ENCODE data around the gene CENPP. TPM values are rescaled to one million over a fixed set of nuclear protein-coding genes. Genes with fewer than 3 reads are reported as not detected.
A peak's percentile ranks its signal among the peaks of the same experiment; 100 is the strongest.

CENPP gene
- total RNA-seq, 1 experiment from 2014 or later, result 15.6 TPM

DNA sequence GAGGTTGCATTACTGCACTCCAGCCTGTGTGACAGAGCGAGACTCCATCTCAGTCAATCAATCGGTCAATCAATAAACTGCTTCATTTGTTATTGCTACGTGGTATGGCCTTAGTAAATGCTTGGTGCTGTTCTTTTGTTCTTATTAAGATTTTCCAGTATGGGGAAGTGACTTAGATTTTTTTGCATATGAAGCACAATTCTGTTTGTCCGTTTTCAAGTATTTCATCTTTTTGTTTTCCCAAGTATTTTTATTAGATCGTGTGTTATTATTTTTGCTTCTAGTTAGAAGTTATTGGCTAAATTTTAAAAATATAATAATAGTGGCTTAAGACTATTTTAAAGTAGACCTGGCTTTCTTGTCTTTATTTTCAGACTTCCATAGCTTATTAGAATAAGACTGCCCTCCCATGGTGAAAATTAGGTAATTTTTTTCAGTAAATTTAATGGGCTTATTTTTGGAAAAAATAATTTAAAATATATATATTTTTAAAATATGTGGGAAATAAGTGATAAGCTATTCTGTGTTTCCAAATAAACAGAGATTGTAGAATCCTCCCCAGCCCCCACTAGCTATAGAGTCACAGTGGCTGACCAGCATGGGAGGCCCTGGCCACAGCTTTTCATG, 113.3 kb downstream of the CENPP start:
- H3K4me3 ChIP-seq (ENCODE audit: low read depth, low read length, poor library complexity, severe bottlenecking), result no peak overlapping the region
- peaks cover under 1% of the 10 kb centered on the region for H3K4me1 ChIP-seq (ENCODE audit: insufficient read depth, low read length, poor library complexity, severe bottlenecking)
- no peak for TF ChIP-seq EZH2 (IDR thresholded peaks at IDR 0.05; ENCODE audit: borderline replicate concordance, low read depth, low read length, poor library complexity, severe bottlenecking)
- TF ChIP-seq, protein P1, sequence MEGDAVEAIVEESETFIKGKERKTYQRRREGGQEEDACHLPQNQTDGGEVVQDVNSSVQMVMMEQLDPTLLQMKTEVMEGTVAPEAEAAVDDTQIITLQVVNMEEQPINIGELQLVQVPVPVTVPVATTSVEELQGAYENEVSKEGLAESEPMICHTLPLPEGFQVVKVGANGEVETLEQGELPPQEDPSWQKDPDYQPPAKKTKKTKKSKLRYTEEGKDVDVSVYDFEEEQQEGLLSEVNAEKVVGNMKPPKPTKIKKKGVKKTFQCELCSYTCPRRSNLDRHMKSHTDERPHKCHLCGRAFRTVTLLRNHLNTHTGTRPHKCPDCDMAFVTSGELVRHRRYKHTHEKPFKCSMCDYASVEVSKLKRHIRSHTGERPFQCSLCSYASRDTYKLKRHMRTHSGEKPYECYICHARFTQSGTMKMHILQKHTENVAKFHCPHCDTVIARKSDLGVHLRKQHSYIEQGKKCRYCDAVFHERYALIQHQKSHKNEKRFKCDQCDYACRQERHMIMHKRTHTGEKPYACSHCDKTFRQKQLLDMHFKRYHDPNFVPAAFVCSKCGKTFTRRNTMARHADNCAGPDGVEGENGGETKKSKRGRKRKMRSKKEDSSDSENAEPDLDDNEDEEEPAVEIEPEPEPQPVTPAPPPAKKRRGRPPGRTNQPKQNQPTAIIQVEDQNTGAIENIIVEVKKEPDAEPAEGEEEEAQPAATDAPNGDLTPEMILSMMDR (conservative IDR thresholded peaks at IDR 0.05; ENCODE audit: low read depth, low read length), result peak; percentile 58; the same call in 1 of the 2 replicates
- POLR2A ChIA-PET (ENCODE audit: low non-redundant PET), result no interaction called here
- peak; percentile 29 for DNase-seq (ENCODE audit: low spot score)
- H3K27ac ChIP-seq (ENCODE audit: low read depth, low read length, poor library complexity, severe bottlenecking), result no peak overlapping the region
- no peaks in the 10 kb centered on the region for H3K27me3 ChIP-seq (replicated peaks; ENCODE audit: insufficient read depth, low read depth, low read length, poor library complexity)
- H3K9me3 ChIP-seq (ENCODE audit: low read depth, low read length, poor library complexity, severe bottlenecking), result no peaks in the 10 kb centered on the region
- no peaks in the 10 kb centered on the region for H3K36me3 ChIP-seq (ENCODE audit: insufficient read depth, low read length, poor library complexity, severe bottlenecking)
- CTCF ChIA-PET, result interaction anchor here (0.7 to 1.0 kb wide), 2 partner anchors 103 to 111 kb away, joined by 3 to 13 read pairs; no protein-coding TSS in a partner anchor
- intact Hi-C loops (cut with micrococcal nuclease; ENCODE audit: unreplicated experiment), result loop anchor here (5.0 kb wide), 1 partner anchor 112 kb away; the partner anchor contains the start of genes CENPP and NOL8
- BruUV-seq (replicated peaks), result no TSS peak

DNA sequence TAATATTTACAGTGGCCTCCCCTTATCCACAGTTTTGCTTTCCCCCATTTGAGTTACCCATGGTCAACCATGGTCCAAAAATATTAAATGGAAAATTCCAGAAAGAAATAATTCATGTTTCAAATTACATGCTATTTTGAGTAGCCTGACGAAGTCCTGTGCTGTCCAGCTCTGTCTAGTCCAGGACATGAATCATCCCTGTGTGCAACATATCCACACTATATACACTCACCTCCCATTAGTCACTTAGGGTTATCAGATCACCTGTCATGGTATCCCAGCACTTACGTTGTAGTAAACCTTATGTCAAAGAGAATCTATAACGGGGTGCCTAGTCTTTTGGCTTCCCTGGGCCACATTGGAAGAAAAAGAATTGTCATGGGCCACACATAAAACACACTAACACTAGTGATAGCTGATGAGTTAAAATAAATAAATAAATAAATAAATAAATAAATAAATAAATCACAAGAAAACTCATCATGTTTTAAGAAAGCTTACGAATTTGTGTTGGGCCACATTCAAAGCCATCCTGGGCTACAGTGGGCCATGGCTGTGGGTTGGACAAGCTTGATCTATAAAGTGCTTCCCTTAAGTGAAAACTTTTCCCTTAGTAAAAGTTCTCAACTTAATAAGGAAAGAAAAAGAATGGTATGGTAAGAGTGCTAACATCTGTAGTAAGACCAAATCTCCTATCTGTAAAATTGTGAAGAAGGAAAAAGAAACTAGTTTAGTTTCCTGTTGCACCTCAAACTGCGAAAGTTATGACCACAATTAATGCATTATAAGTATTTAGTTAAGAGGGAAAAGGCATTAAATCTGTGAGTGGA, 114.4 kb downstream of the CENPP start:
- Histone ChIP-seq H3K4me3 (ENCODE audit: low read depth, low read length, poor library complexity, severe bottlenecking) (no peak overlapping the region), H3K4me1 (ENCODE audit: insufficient read depth, low read length, poor library complexity, severe bottlenecking) (peaks cover 8% of the 10 kb centered on the region), H3K27me3 (replicated peaks; ENCODE audit: insufficient read depth, low read depth, low read length, poor library complexity) (no peaks in the 10 kb centered on the region), H3K9me3 (ENCODE audit: low read depth, low read length, poor library complexity, severe bottlenecking) (no peaks in the 10 kb centered on the region), H3K36me3 (ENCODE audit: insufficient read depth, low read length, poor library complexity, severe bottlenecking) (no peaks in the 10 kb centered on the region), H3K27ac (ENCODE audit: low read depth, low read length, poor library complexity, severe bottlenecking) (no peak overlapping the region)
- ChIA-PET CTCF (interaction anchor here (1.0 kb wide), 1 partner anchor 112 kb away, joined by 4 read pairs; no protein-coding TSS in a partner anchor), POLR2A (ENCODE audit: low non-redundant PET) (no interaction called here)
- DNase-seq (ENCODE audit: low spot score), result no peak
- no TSS peak for BruUV-seq (replicated peaks)
- TF ChIP-seq, protein P1 (conservative IDR thresholded peaks at IDR 0.05; ENCODE audit: low read depth, low read length), result no peak
- TF ChIP-seq EZH2 (IDR thresholded peaks at IDR 0.05; ENCODE audit: borderline replicate concordance, low read depth, low read length, poor library complexity, severe bottlenecking), result no peak
- intact Hi-C loops (cut with micrococcal nuclease; ENCODE audit: unreplicated experiment), result loop anchor here (5.0 kb wide), 2 partner anchors 98 to 113 kb away; partner anchors contain the start of genes CENPP and NOL8

DNA sequence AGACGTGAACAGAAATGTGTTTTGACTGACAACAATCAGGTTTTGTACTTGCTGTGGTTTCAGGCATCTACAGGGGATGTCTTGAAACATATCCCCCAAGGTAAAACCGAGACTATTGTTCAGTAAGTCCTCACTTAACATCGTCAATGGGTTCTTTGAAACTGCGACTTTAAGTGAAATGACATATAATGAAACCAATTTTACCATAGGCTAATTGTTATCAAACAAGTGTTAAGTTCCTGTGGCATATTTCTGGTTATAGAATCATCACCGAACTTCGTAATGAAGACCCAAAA, 114.9 kb downstream of the CENPP start:
- ChIA-PET POLR2A (ENCODE audit: low non-redundant PET) (no interaction called here), CTCF (interaction anchor here (1.0 kb wide), 1 partner anchor 112 kb away, joined by 4 read pairs; no protein-coding TSS in a partner anchor)
- no peaks in the 10 kb centered on the region for H3K9me3 ChIP-seq (ENCODE audit: low read depth, low read length, poor library complexity, severe bottlenecking)
- no peak overlapping the region for H3K27ac ChIP-seq (ENCODE audit: low read depth, low read length, poor library complexity, severe bottlenecking)
- intact Hi-C loops (cut with micrococcal nuclease; ENCODE audit: unreplicated experiment), result loop anchor here (5.0 kb wide), 1 partner anchor 98 kb away; no protein-coding TSS in a partner anchor
- H3K4me3 ChIP-seq (ENCODE audit: low read depth, low read length, poor library complexity, severe bottlenecking), result no peak overlapping the region
- H3K36me3 ChIP-seq (ENCODE audit: insufficient read depth, low read length, poor library complexity, severe bottlenecking), result no peaks in the 10 kb centered on the region
- BruUV-seq (replicated peaks), result no TSS peak
- no peak for TF ChIP-seq EZH2 (IDR thresholded peaks at IDR 0.05; ENCODE audit: borderline replicate concordance, low read depth, low read length, poor library complexity, severe bottlenecking)
- TF ChIP-seq, protein P1 (conservative IDR thresholded peaks at IDR 0.05; ENCODE audit: low read depth, low read length), result no peak
- DNase-seq (ENCODE audit: low spot score), result no peak
- H3K4me1 ChIP-seq (ENCODE audit: insufficient read depth, low read length, poor library complexity, severe bottlenecking), result peaks cover 8% of the 10 kb centered on the region
- no peaks in the 10 kb centered on the region for H3K27me3 ChIP-seq (replicated peaks; ENCODE audit: insufficient read depth, low read depth, low read length, poor library complexity)

All from A673 (cell line).